ENCODE data around the gene DMRT2.

Gene DMRT2

DNA sequence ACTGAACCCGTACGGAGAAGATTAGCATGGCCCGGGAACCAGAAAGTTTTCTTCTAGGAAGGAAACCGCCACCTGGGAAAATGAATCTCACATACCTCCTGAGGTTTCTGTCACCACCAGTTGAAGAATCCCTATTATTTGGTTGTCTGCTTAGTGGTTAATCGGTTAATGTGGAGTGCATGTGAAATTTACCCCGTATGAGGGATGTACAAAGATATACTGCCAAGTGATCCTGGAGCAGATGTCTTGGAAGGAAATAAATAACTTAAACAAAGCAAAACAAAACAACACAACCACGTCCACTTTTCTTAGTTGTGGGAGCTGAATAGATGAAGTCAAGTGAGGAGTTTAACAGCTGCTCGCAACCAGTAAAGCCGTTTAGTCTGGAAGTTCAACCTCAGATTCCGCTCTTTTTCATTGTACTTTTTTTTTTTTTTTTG, 3.8 kb downstream of the DMRT2 start:
- peaks cover 4% of the 10 kb centered on the region for H3K36me3 Mint-ChIP-seq
- H3K4me1 Mint-ChIP-seq: peaks cover 28% of the 10 kb centered on the region
- no peak overlapping the region for H3K4me3 Mint-ChIP-seq
- no peak for ATAC-seq
- H3K27ac Mint-ChIP-seq: no peak overlapping the region
- no peaks in the 10 kb centered on the region for H3K9me3 Mint-ChIP-seq
- DNase-seq (ENCODE audit: low spot score in 2 of 2): no peak

DNA sequence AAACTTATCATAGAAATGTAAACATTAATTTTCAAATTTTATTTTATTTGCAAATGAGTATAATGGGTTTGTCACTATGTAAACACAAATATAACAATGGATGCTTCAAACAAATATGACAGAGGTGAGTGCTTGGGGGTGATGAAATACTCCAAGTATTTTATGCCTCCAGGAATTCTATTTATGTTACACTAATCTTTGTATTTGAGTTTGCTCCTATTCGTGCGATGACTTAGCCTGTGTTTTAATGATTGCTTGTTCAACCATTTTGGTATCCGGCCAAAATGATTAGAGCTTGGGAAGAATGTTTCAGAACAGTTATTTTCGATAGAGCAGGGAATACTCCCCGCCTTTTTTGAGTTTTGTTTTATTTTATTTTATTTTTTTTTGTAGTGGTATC, 5.0 kb downstream of the DMRT2 start:
- Mint-ChIP-seq H3K9me3 (no peaks in the 10 kb centered on the region), H3K4me1 (peaks cover 23% of the 10 kb centered on the region), H3K27ac (no peak overlapping the region), H3K36me3 (no peaks in the 10 kb centered on the region), H3K4me3 (no peak overlapping the region)
- DNase-seq (ENCODE audit: low spot score in 2 of 2): no peak
- no peak for ATAC-seq

DNA sequence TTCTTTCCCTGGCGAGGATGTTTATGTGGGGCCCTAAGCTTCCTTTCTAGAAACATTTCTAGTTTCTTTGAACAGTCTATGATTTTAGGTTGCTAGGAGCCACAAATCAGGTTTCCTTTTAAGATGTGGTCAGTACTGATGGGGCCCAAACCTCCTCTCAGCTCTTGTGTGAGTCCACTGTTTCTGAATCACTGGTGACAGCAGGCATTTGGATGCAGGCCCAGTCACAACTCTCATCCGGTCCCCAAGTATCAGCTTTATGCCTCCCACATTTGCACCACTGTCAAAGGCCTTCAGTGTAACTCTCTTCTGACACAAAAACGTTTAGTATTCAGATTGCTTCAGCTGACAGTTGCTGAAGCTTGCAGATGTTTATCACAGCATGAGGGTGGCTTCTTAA, 7.8 kb downstream of the DMRT2 start:
- H3K27ac Mint-ChIP-seq: no peak overlapping the region
- no peaks in the 10 kb centered on the region for H3K9me3 Mint-ChIP-seq

DNA sequence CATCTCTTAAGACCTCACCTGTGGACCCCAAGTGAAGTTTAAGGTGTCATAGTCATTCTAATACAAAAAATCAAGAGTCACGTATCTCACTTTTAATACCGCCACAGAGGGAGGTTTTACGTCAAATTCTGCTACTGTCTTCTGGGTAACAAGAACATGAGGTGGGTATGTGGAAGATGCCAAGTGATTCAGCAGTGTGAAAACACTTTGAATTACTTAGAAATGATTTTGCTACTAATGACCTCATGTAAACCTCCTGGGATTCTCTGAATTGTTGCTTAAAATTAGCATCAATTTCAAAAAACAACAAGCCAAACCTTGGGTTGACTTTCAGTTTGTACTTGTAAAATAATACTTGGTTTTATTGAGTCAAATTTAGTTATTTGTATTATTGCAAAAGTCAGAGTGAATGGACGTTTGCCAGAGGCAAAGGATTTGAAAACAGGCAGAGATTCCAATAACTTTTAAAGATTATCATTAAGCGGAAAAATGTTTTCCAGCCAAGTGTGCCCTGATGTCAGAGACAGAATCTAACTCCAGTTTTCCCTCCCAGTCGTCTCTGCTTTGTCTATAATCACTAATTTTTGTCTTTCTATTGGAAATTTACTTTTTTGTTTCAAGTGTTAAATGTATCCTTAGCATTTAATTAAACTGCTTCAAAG, 8.8 kb downstream of the DMRT2 start:
- no peaks in the 10 kb centered on the region for H3K4me1 Mint-ChIP-seq
- ATAC-seq: no peak
- no peak for DNase-seq (ENCODE audit: low spot score in 2 of 2)
- no peaks in the 10 kb centered on the region for H3K36me3 Mint-ChIP-seq
- no peak overlapping the region for H3K27ac Mint-ChIP-seq
- H3K4me3 Mint-ChIP-seq: no peak overlapping the region
- no peaks in the 10 kb centered on the region for H3K9me3 Mint-ChIP-seq

More for the DNA sequence above, 7.8 kb downstream of the DMRT2 start:
- Mint-ChIP-seq H3K4me1 (peaks cover 7% of the 10 kb centered on the region), H3K36me3 (no peaks in the 10 kb centered on the region), H3K4me3 (no peak overlapping the region)
- peak; percentile 43 for ATAC-seq
- no peak for DNase-seq (ENCODE audit: low spot score in 2 of 2)

DNA sequence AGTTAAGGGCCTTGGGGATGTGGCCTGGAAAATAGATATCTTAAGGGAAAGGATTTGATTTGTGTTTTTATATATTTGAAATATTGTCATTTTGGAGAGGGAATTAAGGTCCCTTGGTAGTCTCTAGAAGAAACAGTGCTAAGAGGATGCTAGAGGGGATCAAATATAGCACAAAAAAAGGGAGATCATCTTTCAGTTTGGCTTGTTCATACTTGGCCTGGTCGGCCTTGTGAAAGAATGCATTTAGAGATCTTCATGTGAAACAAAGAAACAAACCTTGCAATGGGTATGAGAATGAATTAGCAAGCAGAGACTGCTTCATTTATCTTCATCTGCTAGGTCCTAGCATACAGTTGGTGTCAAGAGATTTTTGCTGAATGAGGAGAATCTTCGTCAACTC, 15.0 kb downstream of the DMRT2 start:
- no peak overlapping the region for H3K27ac Mint-ChIP-seq
- no peaks in the 10 kb centered on the region for H3K36me3 Mint-ChIP-seq
- no peak for DNase-seq (ENCODE audit: low spot score in 2 of 2)
- no peak overlapping the region for H3K4me3 Mint-ChIP-seq
- H3K9me3 Mint-ChIP-seq: no peaks in the 10 kb centered on the region
- no peaks in the 10 kb centered on the region for H3K4me1 Mint-ChIP-seq
- ATAC-seq: no peak

DNA sequence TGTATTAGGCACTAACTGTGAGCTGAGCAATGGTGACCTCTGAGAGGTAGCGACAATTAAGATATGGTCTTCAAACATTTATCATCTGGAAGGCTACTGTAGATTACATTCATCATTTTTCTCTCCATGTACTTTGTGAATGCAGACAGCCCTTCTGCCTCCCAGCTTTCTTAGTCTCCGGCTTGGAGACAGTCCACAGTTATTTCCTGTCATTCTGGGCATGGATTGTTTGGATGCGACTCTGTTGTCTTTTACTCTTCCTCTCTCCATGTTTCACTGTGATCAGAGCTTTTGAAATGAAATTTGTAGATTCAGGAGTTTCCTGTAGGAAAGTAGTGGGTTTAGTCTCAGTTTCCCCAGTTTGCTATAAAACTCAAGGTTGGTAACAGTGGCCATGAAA, 20.5 kb downstream of the DMRT2 start:
- Mint-ChIP-seq H3K36me3 (no peaks in the 10 kb centered on the region), H3K4me3 (no peak overlapping the region), H3K27ac (no peak overlapping the region), H3K9me3 (no peaks in the 10 kb centered on the region), H3K4me1 (no peaks in the 10 kb centered on the region)
- DNase-seq (ENCODE audit: low spot score in 2 of 2) (no peak), ATAC-seq (no peak)

DNA sequence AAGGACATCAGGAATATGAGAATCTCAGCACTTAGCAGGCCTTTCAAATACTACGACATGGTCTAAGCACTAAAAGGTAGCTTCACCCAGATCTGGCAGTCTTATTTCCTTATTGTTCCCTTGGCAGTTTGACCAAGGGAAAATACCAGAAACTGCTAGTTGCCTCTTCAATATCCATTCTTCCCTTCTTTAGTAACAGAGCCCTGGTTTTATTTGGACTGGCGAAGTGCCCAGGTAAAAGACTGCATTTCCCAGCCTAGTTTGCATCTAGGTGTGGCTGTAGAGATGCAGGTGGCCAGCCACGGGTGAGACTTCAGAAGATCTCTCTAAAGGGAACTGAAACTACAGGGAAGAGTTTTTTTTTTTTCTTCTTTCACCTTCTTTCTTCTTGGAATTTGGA, 21.6 kb downstream of the DMRT2 start:
- ATAC-seq (no peak), DNase-seq (ENCODE audit: low spot score in 2 of 2) (no peak)
- Mint-ChIP-seq H3K36me3 (no peaks in the 10 kb centered on the region), H3K27ac (no peak overlapping the region), H3K4me1 (no peaks in the 10 kb centered on the region), H3K9me3 (no peaks in the 10 kb centered on the region), H3K4me3 (no peak overlapping the region)

DNA sequence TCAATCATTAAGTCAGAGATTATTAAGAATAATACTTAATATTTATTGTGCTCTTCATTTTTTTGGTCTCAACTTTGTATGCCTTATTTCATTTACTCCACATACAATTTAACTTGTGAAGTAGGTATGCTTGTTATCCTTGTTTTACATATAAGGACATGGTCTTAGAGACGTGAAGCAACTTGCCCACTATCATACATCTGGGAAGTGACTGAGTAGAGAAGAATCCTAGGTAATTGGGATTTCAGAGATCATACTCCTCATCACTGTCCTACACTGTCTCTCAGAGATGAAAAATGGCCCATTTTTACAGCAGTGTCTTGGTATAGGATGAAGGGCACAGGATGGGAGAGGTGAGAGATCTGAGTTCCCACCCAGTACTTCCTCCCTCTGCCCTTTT, 23.3 kb downstream of the DMRT2 start:
- no peak overlapping the region for H3K27ac Mint-ChIP-seq
- no peaks in the 10 kb centered on the region for H3K9me3 Mint-ChIP-seq
- no peak for DNase-seq (ENCODE audit: low spot score in 2 of 2)
- no peak for ATAC-seq
- H3K36me3 Mint-ChIP-seq: no peaks in the 10 kb centered on the region
- H3K4me1 Mint-ChIP-seq: no peaks in the 10 kb centered on the region
- H3K4me3 Mint-ChIP-seq: no peak overlapping the region

DNA sequence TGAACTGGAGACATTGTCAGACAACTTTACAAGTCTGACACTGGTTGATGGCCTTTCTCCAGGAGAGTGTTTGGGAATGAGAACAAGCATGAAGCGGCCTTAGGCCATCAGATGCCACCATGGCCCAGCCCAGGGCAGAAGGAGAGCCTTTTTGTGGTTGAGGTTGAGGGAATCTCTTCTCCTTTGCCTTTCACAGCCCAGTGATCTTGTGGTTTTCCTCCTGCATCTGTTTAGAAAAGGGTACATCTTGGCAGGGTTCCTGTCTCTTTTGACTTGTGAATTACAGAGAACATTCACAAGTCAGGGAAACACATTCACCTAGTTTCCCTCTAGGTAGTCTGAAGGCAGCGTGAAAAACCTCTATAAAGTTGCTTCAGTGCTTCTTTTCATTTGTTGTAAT, 27.5 kb downstream of the DMRT2 start:
- no peak for ATAC-seq
- Mint-ChIP-seq H3K4me1 (no peaks in the 10 kb centered on the region), H3K9me3 (no peaks in the 10 kb centered on the region), H3K27ac (no peak overlapping the region), H3K4me3 (no peak overlapping the region), H3K36me3 (no peaks in the 10 kb centered on the region)
- DNase-seq (ENCODE audit: low spot score in 2 of 2): no peak

DNA sequence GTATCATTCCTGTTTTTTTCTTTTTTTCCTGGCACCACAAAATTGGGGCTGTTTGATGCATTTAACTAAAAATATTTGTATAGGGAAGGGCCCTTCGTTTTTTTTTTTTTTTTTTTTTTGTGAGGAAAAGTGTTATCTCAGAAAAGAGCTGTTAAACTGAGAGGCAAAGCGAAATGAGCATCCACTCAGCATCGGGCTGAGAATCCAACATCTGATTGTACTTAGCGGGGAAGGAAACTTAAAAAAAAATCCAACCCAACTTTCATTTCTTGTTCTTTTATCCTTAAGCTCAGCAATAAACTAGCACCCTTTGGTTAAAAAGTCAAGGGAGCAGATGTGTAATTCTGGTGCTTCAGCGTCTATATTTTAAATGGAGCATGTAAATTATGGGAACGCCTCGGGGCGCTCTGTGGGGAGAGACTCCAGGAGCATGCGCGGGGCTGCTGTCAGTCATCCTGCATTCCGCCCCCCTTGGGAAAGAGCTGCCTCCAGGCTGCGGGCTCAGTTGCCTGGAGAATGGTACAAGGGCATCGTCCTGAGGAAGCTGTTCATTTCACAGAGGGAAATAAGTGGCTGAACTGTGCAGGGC, 33.3 kb downstream of the DMRT2 start:
- H3K36me3 Mint-ChIP-seq: no peaks in the 10 kb centered on the region
- no peaks in the 10 kb centered on the region for H3K4me1 Mint-ChIP-seq
- DNase-seq (ENCODE audit: low spot score in 2 of 2) (no peak), ATAC-seq (no peak)
- no peak overlapping the region for H3K27ac Mint-ChIP-seq
- no peaks in the 10 kb centered on the region for H3K9me3 Mint-ChIP-seq
- H3K4me3 Mint-ChIP-seq: no peak overlapping the region

DNA sequence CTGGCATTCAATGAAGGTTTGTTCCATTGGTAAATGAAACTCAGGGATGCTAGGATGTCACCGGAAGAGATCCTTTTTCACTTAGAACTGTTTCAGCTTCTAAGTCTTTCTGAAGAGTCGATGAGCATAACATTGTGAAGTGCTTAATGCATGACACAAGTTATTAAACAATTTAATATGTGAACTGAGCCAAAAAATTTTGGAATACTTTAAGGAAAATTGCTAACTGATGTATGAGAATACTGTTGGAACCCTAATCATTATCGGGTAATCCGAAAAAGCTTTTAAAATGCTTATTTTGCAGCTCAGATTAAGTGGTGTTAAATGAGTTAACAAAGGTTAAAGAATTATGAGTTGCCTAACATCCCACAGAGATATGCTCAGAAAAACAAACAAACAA, 34.9 kb downstream of the DMRT2 start:
- no peak for ATAC-seq
- no peaks in the 10 kb centered on the region for H3K36me3 Mint-ChIP-seq
- H3K4me1 Mint-ChIP-seq: no peaks in the 10 kb centered on the region

DNA sequence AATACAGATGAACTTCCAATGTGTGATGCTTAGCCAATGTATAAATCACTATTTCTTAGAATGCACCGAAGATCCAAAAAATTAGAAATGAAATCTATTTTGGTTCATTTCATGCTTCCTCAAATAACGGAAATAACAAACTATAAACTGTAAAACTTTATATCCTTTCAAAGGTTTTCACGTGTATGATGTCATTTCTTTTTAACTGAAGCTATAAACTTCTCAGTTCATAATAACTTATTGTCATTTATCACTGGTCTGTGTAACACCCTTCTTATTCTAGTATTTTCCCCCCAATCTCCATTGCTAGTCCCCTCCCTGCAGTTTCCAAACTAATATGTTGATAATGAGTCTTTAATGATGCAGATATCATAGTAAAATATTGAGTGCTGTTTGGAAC, 36.4 kb downstream of the DMRT2 start:
- H3K4me3 Mint-ChIP-seq: no peak overlapping the region

More for the DNA sequence above, 34.9 kb downstream of the DMRT2 start:
- H3K9me3 Mint-ChIP-seq: no peaks in the 10 kb centered on the region
- no peak overlapping the region for H3K27ac Mint-ChIP-seq
- no peak overlapping the region for H3K4me3 Mint-ChIP-seq
- DNase-seq (ENCODE audit: low spot score in 2 of 2): no peak

DNA sequence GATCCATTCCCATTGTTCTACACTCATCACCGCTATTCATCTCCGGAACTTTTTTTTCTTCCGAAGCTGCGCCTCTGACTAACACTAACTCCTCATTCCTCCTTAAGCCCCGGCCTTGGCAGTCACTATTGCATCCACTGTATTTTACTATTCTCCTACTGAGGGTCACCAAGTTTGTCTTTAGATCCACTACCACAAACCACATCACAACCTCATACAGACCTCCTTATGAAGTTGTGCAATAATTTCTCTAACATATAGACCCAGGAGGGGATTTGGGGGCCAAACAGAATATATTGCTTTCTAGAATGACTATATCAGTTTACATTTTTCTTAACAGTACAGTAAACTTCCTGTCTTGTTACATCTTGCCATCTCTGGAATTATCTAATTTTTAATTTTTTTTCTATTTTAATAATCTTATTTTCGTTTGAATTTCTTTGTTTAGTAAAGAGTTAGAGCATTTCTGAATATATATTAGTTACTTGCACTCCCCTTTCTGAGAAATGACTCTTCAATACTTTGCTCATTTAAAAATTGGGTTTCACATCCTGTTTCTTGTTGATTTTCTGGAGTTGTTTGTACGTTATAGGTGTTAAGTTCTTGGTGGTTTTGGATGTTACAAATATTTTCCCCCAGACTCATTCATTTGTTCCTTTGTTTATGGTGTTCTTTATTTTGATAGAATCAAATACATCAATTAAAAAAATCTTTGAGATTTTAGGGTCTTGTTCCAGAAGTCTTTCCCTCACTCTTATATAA, 37.1 kb downstream of the DMRT2 start:
- DNase-seq (ENCODE audit: low spot score in 2 of 2) (no peak), ATAC-seq (no peak)
- no peak overlapping the region for H3K27ac Mint-ChIP-seq
- no peaks in the 10 kb centered on the region for H3K9me3 Mint-ChIP-seq
- no peaks in the 10 kb centered on the region for H3K36me3 Mint-ChIP-seq
- no peak overlapping the region for H3K4me3 Mint-ChIP-seq
- H3K4me1 Mint-ChIP-seq: no peaks in the 10 kb centered on the region

More for the DNA sequence above, 36.4 kb downstream of the DMRT2 start:
- H3K9me3 Mint-ChIP-seq: no peaks in the 10 kb centered on the region
- H3K4me1 Mint-ChIP-seq: no peaks in the 10 kb centered on the region
- DNase-seq (ENCODE audit: low spot score in 2 of 2) (no peak), ATAC-seq (no peak)
- H3K27ac Mint-ChIP-seq: no peak overlapping the region
- no peaks in the 10 kb centered on the region for H3K36me3 Mint-ChIP-seq

DNA sequence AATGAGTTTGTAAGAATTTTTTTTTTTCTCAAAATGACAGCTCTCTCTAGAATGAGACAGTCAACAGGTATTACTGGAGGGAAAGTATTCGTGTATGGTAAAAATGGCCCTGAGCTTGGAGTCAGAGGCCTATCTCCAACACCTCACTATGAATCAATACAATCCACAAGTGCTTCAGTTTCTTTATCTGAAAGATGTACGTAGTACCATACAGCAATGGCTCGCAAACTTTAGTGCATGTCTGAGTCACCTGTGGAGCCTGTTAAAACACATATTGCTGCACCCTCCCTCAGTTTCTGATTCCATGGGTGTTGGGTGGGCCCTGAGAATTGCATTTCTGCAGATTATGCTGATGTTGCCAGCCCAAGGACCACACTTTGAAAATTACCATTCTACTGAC, 44.6 kb downstream of the DMRT2 start:
- DNase-seq (ENCODE audit: low spot score in 2 of 2) (no peak), ATAC-seq (no peak)
- H3K27ac Mint-ChIP-seq: no peak overlapping the region
- H3K36me3 Mint-ChIP-seq: no peaks in the 10 kb centered on the region
- H3K4me1 Mint-ChIP-seq: no peaks in the 10 kb centered on the region
- no peaks in the 10 kb centered on the region for H3K9me3 Mint-ChIP-seq
- H3K4me3 Mint-ChIP-seq: no peak overlapping the region

DNA sequence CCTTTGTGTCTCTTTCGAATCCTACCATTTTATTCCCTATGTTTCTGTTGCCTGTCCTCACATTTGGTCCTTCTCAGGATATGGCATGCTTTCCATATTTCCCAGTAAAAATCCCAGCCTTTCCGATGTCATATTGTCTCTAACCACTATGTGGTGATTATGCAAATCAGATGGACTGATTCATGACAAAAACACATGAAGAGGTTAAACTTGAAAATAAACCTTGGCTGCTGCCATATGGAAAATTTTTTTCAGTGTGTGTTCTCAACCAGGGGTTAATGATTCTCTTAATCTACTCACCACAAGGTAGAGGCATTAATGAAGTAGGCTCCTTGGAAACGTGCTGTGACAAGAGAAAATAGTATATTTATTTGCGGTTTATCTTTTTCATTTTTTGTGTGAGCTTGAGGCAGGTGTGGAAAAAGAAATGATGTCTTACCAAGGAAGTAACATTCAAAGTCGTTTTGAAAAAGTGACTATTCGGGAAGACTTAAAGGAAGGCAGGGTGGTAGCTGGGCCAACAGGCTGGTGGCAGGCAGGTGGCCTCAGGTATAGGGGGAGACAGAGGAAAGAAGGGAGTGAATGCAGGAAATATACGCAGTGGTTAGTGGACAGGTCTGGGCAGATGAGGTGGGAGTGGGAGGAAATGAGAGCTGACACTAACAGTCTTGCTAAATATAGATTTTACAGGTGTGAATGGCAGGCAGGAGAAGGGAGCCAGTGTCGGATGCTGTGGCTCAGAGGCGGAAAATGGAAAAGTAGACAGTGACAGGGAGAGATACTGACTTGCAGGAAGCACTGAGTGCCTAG, 46.2 kb downstream of the DMRT2 start:
- DNase-seq (ENCODE audit: low spot score in 2 of 2) (no peak), ATAC-seq (no peak)
- no peaks in the 10 kb centered on the region for H3K4me1 Mint-ChIP-seq
- H3K27ac Mint-ChIP-seq: no peak overlapping the region
- no peaks in the 10 kb centered on the region for H3K36me3 Mint-ChIP-seq
- H3K4me3 Mint-ChIP-seq: no peak overlapping the region
- H3K9me3 Mint-ChIP-seq: no peaks in the 10 kb centered on the region

Measured in stimulated activated effector memory CD8-positive, alpha-beta T cell treated with anti-CD3 and anti-CD28 coated beads, Interleukin-12 subunit alpha, Interleukin-12 subunit beta, amount 100 ng/mL, for 72 hours (primary cell).